C4-2B (cell line): ENCODE measurements around the gene PHYHIPL.
"Not testable (repeated sequence)": the region's sequence is repeated elsewhere in the genome, so short reads cannot be mapped to it uniquely, and the experiment has no call there.

Experiments
- H3K27ac ChIP-seq: fragments of 450-650 bp; 2 replicates; pipeline ENCODE4 v1.5.1; 2017
- ZFX ChIP-seq: fragments of 450-650 bp; IDR thresholded peaks from 2 replicates; pipeline ENCODE4 v1.6.1; 2017
- TF ChIP-seq, protein P1 (sequence below): fragments of 450-650 bp; conservative IDR thresholded peaks from 2 replicates; pipeline ENCODE4 v1.5.1; 2017; ENCODE audit warnings: mild to moderate bottlenecking

Gene PHYHIPL

GRCh38 chr10:59227136-59227673 is 50.8 kb downstream of the PHYHIPL start:
- no peak overlapping the region for H3K27ac ChIP-seq
- TF ChIP-seq ZFX, result no peak
- TF ChIP-seq, protein P1, sequence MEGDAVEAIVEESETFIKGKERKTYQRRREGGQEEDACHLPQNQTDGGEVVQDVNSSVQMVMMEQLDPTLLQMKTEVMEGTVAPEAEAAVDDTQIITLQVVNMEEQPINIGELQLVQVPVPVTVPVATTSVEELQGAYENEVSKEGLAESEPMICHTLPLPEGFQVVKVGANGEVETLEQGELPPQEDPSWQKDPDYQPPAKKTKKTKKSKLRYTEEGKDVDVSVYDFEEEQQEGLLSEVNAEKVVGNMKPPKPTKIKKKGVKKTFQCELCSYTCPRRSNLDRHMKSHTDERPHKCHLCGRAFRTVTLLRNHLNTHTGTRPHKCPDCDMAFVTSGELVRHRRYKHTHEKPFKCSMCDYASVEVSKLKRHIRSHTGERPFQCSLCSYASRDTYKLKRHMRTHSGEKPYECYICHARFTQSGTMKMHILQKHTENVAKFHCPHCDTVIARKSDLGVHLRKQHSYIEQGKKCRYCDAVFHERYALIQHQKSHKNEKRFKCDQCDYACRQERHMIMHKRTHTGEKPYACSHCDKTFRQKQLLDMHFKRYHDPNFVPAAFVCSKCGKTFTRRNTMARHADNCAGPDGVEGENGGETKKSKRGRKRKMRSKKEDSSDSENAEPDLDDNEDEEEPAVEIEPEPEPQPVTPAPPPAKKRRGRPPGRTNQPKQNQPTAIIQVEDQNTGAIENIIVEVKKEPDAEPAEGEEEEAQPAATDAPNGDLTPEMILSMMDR, result no peak; the same call in none of the 2 replicates

DNA sequence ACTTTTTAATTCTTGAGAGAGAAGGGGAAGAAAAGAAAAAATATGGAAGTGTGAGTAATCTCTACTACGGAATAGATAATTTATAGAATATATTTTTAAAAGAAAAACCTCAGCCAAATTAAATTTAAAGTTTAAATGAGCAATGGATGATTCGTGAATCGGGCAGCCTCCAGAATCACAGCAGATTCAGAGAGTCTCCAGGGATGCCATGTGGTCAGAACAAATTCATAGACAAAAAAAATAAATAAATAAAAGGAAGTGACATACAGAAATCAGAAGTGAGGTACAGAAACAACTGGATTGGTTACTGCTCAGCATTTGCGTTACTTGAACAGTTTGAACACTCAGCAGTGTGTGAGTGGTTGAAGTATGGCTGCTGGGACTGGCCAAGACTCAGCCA is 53.0 kb downstream of the PHYHIPL start:
- no peak overlapping the region for H3K27ac ChIP-seq
- TF ChIP-seq, protein P1, result no peak
- TF ChIP-seq ZFX, result no peak

GRCh38 chr10:59234194-59234593 is 57.8 kb downstream of the PHYHIPL start:
- TF ChIP-seq, protein P1, result no peak
- no peak for TF ChIP-seq ZFX
- no peak overlapping the region for H3K27ac ChIP-seq

DNA sequence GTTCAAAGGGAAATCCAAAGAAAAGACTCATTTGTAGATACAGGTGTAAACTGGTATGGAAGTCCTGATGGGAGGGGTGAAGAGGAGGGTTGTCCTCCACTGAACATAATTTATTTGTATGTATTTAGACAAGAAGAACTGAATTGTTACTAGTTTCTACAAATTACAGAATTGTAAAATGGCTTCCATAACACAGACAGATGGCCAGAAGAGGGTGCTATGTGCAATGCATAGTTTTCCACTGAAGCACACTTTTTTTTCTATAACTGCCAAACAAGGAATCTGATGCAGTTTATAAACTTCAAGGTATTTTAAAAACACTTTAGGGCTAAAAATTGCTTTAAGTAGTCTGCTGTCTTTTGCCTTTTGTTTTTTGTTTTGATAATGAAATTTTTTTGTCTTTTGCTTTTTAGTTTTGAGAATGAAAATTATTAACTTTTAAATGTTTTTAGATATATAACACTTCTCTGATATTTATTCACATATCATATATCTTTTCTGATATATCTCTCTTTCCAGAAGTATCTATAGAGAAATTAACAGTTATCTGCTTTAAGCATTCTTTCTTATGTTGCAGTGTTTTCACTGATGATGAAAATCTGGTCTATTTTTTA is 58.5 kb downstream of the PHYHIPL start:
- no peak for TF ChIP-seq ZFX
- TF ChIP-seq, protein P1, result peak; percentile 86
- no peak overlapping the region for H3K27ac ChIP-seq

GRCh38 chr10:59236064-59236697 is 59.7 kb downstream of the PHYHIPL start:
- no peak overlapping the region for H3K27ac ChIP-seq
- TF ChIP-seq, protein P1, result no peak

DNA sequence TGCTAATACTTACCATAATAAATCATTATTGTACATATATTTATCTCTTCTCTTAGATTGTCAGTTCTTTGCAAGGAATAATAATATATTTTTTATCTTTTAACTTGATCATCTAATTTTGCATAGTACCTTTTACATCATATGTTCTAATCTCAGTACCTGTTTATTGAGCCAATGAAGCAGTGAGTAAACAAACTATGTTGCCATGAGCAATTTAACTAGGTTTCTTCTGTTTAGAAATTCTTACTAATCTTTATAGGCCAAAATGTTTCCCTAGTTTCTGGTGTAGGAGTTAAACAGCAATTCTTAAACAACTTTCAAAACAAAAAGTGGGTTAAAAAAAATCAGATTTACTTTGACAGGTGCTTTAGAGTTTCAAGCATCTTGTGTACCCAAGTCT is 61.3 kb downstream of the PHYHIPL start:
- H3K27ac ChIP-seq, result no peak overlapping the region
- TF ChIP-seq, protein P1, result no peak
- TF ChIP-seq ZFX, result no peak

DNA sequence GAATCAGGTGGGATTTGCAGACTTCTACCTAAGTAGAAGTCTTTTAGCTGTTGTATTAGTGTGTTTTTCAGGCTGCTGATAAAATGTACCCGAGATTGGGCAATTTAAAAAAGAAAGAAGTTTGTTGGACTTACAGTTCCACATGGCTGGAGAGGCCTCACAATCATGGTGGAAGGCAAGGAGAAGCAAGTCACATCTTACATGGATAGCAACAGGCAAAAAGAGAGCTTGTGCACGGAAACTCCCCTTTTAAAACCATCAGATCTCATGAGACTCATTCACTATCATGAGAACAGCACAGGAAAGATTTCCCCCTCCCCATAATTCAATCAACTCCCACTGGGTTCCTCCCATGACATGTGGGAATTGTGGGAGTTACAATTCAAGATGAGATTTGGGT is 62.7 kb downstream of the PHYHIPL start:
- not testable (repeated sequence) for H3K27ac ChIP-seq
